Measurements from ENCODE around the gene MGRN1.

- TF ChIP-seq CTCF (IDR thresholded peaks at IDR 0.05; ENCODE audit: borderline replicate concordance, extremely low read depth, low read length, poor library complexity, severe bottlenecking) (no peak), EZH2 (IDR thresholded peaks at IDR 0.05; ENCODE audit: borderline replicate concordance, low read depth, low read length, severe bottlenecking) (no peak)
Observed at GRCh38 chr16:4676831-4677230, 52.2 kb downstream of the MGRN1 start.
